DMS53 treated with DMSO at 0.1 percent for 48 hours (cell line): ENCODE measurements around the gene ATP2B1.

Experiments
- DNase-seq: peaks from one replicate; lab custom pipeline; 2025; ENCODE audit not compliant: unreplicated experiment; lab: John Stamatoyannopoulos, UW

The ATP2B1 gene

GRCh38 chr12:89603678-89604077, 105.0 kb downstream of the ATP2B1 start:
- DNase-seq = no peak

GRCh38 chr12:89597770-89598169, 110.9 kb downstream of the ATP2B1 start:
- DNase-seq = no peak

GRCh38 chr12:89597210-89597609, 111.4 kb downstream of the ATP2B1 start:
- DNase-seq = no peak

DNA sequence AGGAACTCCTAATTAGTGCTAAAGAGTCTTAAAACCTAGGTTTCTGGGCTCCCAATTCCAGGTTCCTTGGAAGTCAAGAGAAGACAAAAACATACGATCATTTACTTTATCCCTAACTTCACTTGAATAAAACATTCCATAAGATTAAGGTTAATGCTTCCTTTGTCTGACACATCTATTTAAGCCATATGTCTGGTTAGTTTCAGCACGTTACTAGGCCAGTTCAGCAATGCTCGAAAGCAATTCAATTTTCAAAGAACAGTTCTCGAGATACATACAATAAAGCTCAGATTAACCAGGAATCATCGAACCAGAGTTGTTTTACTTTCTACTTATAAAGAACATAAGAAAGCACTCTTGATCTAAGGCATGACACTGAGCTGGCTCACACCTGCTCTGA, 114.8 kb downstream of the ATP2B1 start:
- DNase-seq = no peak

GRCh38 chr12:89593233-89593632, 115.4 kb downstream of the ATP2B1 start:
- DNase-seq = no peak

GRCh38 chr12:89589753-89590152, 118.9 kb downstream of the ATP2B1 start:
- DNase-seq = no peak

GRCh38 chr12:89578499-89578898, 130.1 kb downstream of the ATP2B1 start:
- no peak for DNase-seq

DNA sequence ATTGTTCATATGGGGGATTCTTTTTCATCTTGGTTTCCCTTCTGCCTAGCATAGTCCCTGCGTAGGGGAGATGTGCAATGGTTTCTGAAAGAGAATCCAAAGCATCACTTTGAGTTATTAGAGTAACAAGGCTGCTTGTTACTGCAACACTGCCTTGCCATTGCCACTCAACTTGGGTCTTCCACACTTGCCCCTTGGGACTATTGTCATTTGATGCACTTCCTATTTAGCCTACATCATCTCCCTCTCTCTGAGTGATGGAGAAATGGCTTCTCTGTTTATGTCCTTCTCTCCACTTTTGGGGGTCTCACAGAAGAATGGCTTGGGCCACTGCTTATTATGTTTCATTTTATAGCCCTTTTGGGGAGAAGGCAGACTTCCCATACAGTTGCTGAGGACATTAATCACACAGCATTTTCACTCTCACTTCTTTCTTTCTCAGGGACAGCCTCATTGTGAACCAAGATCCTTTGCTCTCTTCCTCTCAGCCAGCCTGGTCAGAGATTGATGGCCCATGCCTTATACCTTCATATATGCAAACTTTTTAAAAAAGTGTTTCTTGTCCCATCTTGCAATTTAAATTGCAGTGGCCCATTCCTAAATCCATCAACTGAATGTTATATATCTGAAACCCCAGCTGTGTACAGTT, 131.9 kb downstream of the ATP2B1 start:
- DNase-seq = no peak

DNA sequence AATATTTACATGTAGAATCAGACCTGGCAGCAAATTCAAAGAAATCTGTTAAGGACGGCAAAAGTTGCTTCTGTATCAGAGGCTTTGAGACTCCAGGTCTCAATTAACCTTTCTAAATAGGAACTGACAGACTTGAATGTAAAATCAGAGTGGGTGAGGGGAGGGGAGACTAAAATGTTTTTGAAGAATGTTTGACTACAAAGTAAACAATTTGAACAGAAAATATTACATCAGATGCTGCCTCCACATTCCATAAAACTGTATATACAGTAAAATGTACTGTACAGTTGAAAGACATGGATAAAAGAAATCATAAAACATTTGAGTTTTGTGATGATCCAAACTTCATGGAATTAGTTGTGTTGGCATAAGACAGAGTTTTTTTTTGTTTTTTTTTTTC, 133.3 kb downstream of the ATP2B1 start:
- DNase-seq = no peak

- no peak for DNase-seq
Observed at GRCh38 chr12:89574736-89575208, 133.9 kb downstream of the ATP2B1 start.

DNA sequence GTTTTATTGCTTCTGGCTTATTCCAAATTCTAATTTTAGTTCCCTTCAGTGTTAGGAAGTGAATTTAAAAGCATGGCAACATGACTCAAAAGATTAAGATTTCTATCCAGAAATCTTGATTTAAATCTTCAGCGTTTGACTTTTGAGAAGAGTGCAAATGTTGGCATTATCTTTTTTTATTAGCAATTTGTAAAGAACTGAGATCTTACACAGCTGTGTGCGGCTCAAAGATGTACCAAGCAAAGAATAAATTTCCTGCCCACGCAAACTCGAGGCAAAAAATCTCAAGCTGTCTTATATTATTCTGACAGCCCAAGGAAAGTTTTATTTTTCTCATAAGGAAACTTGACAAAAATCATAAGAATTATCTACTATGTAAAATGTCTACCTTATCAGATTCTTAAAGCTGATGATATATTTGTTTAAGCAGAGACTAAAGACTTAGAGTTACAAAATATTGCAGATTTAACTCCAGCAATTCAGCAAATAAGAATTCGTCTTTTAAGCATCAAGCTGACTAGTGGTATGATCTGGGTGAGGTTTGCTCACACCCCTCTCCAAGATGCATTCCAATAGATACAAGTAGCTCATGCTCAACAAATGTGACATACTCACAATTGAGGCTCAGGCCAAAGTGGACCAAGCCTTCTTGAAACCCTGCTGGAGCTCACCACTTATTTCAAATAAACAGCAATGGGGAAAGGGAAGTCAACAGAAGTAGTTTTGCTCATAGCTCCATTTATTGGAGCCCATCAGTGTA, 135.4 kb downstream of the ATP2B1 start:
- DNase-seq = no peak

DNA sequence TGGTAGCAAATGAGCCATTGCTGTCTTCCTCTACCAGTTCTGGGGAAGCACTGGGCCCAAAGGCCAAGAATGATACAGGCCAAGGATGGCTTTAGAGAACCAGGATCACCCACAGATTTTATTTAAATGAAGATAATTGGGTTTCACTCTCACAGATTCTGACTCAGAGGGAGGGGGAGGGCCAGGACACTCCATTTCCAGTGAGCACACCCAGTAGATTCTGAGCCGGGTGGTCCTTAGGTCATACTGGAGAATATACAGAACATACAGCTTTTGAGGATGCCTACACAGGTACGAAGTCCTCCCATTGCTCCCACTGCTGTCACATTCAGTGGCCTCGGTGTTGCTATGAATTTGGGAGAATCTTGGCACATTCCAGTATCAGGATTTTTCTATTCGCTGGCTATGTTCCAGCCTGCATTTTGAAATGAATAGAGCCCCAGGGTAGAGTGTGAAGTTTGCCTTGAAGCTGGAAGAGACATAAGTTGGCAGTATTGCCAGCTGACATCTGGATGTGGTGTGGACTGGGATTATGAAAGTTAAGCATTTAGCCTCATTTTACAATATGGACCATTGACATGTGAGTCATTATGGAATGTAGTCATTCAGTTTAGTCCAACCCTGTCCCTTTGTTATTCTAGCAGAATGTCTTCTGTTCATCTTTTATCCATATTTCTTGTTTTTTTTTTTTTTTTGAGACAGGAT, 137.0 kb downstream of the ATP2B1 start:
- no peak for DNase-seq

DNA sequence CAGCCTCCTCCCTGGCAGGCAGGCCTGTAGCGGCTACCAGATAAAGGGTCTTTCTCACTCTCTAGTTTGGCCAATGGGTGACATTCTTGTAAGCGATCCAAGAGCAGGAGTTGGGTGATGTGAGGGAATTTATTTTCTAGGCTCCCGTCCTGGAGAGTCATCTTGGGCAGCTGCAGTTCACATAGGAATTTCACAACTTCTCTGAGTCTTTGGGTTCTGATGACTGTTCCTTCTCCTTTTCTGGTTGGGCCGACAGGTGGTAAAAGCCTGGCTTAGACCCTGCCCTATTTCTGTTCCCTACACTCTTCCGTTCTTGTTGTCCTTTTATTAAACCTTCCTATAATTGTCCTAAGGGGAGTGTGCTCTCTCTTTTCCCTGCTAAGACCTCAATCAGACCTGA, 140.2 kb downstream of the ATP2B1 start:
- DNase-seq = no peak

GRCh38 chr12:89567691-89568239, 140.9 kb downstream of the ATP2B1 start:
- no peak for DNase-seq

- no peak for DNase-seq
Observed at GRCh38 chr12:89566615-89567014, 142.0 kb downstream of the ATP2B1 start.

DNA sequence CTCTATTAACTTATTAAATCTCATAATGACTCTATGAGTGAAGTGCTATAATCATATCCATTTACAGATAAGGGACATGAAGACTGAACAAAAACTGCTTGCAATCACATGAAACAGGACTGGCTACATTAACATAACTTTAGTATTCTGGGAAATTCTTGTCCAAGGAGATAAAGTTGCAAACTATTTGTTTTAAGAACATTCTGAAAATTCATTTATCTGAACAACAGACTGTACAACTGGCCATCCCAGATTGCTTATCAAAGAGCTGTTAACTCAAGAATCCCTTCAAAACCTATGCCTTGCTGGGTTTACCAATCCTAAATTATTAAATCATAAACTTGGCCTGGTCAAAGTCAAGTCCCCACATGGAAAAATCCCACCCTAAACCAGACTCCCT, 143.6 kb downstream of the ATP2B1 start:
- DNase-seq = no peak

- DNase-seq = no peak
Observed at GRCh38 chr12:89559753-89560152, 148.9 kb downstream of the ATP2B1 start.

DNA sequence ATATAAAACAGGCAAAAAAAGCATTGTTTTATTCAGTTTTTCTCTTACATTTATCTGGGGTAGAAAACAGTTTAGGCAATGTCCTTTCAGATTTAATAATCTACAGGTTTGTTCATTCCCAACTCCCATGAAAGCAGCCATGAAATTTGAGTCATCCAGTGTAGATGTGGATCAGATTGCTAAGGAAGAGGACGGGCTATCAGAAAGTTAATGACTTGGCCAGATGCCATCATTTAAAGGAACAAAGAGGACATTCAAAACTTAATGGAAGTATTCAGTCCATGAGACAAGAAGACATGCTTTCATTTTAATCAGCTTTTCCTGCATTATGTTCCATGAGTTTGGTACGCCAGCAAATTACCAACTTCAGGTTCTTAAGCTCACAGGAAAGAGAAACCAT, 151.7 kb downstream of the ATP2B1 start:
- DNase-seq = no peak

- DNase-seq = no peak
Observed at GRCh38 chr12:89552376-89552775, 156.3 kb downstream of the ATP2B1 start.

GRCh38 chr12:89551747-89552146, 156.9 kb downstream of the ATP2B1 start:
- no peak for DNase-seq

DNA sequence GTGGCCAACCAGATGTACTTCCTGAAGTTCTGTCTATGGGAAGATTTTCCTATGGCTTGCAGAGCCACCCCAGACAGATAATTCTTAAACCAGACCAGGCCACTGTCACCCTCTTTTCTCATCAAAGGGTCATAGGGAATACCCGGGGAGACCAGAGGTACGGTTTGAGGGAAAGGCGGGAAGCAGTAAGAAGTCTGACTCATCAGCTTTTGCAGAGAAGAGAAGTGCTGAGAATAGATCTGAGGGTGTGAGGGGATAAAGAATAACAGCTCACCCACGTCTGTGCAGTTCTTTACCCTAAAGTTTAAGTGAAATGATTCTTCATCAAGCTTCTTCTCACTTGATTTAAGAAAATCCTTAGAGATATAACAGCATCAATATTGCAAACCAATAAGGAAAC, 161.5 kb downstream of the ATP2B1 start:
- no peak for DNase-seq

GRCh38 chr12:89546151-89546550, 162.5 kb downstream of the ATP2B1 start:
- no peak for DNase-seq
